WTC11 (cell line): ENCODE data around the gene RAPGEF1. TPM values are rescaled to one million over a fixed set of nuclear protein-coding genes. Genes with fewer than 3 reads are reported as not detected.

Source experiments
- ATAC-seq: fragments of 200-7000 bp; cut with Tn5 transposase; 2 replicates; pipeline ENCODE4 v1.10.0; 2021; ENCODE audit warnings: mild to moderate bottlenecking, moderate library complexity
- CTCF ChIA-PET: fragments of 300-600 bp; sonication (Branson Sonifier 250); formaldehyde crosslinking; loops from one replicate; lab custom pipeline; 2021; ENCODE audit warnings: antibody characterized with exemption; lab: Charles Lee
- POLR2A ChIA-PET: fragments of 350-600 bp; sonication (Branson Sonifier 250); formaldehyde crosslinking; loops from one replicate; lab custom pipeline; 2021; ENCODE audit warnings: antibody characterized with exemption; lab: Charles Lee
- DNase-seq: peaks from one replicate; pipeline ENCODE4 v3.0.0; 2021; ENCODE audit warnings: low spot score
- H3K27ac Mint-ChIP-seq: 2 replicates; pipeline ENCODE4 v1.8.0; 2021; ENCODE audit warnings: mixed read lengths
- H3K27me3 Mint-ChIP-seq: 2 replicates; pipeline ENCODE4 v1.8.0; 2021; ENCODE audit warnings: low read depth, mild to moderate bottlenecking, moderate library complexity, mixed read lengths
- H3K36me3 Mint-ChIP-seq: 2 replicates; pipeline ENCODE4 v1.8.0; 2021; ENCODE audit warnings: mixed read lengths
- H3K4me1 Mint-ChIP-seq: 2 replicates; pipeline ENCODE4 v1.8.0; 2022; ENCODE audit warnings: mixed read lengths
- H3K4me3 Mint-ChIP-seq: 2 replicates; pipeline ENCODE4 v1.8.0; 2021; ENCODE audit warnings: mild to moderate bottlenecking, moderate library complexity, mixed read lengths
- H3K9me3 Mint-ChIP-seq: 2 replicates; pipeline ENCODE4 v1.8.0; 2021; ENCODE audit warnings: mixed read lengths
- AR ChIP-seq: fragments of 250-450 bp; sonication (Bioruptor Pico); IDR thresholded peaks from 2 replicates; pipeline ENCODE4 v1.9.0; 2021; ENCODE audit warnings: mild to moderate bottlenecking
- ATF1 ChIP-seq: sonication (generic); formaldehyde crosslinking; IDR thresholded peaks from 2 replicates; pipeline ENCODE4 v1.8.1; 2023; ENCODE audit warnings: mild to moderate bottlenecking, moderate library complexity, missing genetic modification reagents
- CTCF ChIP-seq: fragments of 200-600 bp; IDR thresholded peaks from 2 replicates; pipeline ENCODE4 v1.8.0; 2022; ENCODE audit warnings: antibody characterized with exemption
- ELF4 ChIP-seq: sonication (generic); formaldehyde crosslinking; IDR thresholded peaks from 2 replicates; pipeline ENCODE4 v1.8.1; 2022; ENCODE audit warnings: low read depth, mild to moderate bottlenecking, moderate library complexity, missing genetic modification reagents
- ESRRA ChIP-seq: sonication (generic); formaldehyde crosslinking; IDR thresholded peaks from 2 replicates; pipeline ENCODE4 v1.8.1; 2022; ENCODE audit warnings: mild to moderate bottlenecking, missing genetic modification reagents, borderline replicate concordance
- FOXJ3 ChIP-seq: sonication (generic); formaldehyde crosslinking; IDR thresholded peaks from 2 replicates; pipeline ENCODE4 v1.9.0; 2021; ENCODE audit warnings: missing genetic modification reagents, mild to moderate bottlenecking, borderline replicate concordance
- GRHL2 ChIP-seq: fragments of 250-450 bp; sonication (Bioruptor Pico); IDR thresholded peaks from 2 replicates; pipeline ENCODE4 v1.8.0; 2022; ENCODE audit warnings: mild to moderate bottlenecking, moderate library complexity; ENCODE audit not compliant: insufficient replicate concordance, severe bottlenecking
- IRF2 ChIP-seq: sonication (generic); formaldehyde crosslinking; IDR thresholded peaks from 2 replicates; pipeline ENCODE4 v1.8.0; 2022; ENCODE audit warnings: low read depth, missing genetic modification reagents, borderline replicate concordance
- MXD4 ChIP-seq: fragments of 250-450 bp; sonication (Bioruptor Pico); IDR thresholded peaks from 2 replicates; pipeline ENCODE4 v1.8.0; 2021; ENCODE audit warnings: mild to moderate bottlenecking, moderate library complexity, borderline replicate concordance
- MYBL2 ChIP-seq: sonication (generic); formaldehyde crosslinking; IDR thresholded peaks from 2 replicates; pipeline ENCODE4 v1.8.1; 2023; ENCODE audit warnings: mild to moderate bottlenecking, moderate library complexity, missing genetic modification reagents
- NFE2L1 ChIP-seq: sonication (generic); formaldehyde crosslinking; IDR thresholded peaks from 2 replicates; pipeline ENCODE4 v1.8.1; 2023; ENCODE audit warnings: missing genetic modification reagents
- RELA ChIP-seq: sonication (generic); formaldehyde crosslinking; IDR thresholded peaks from 2 replicates; pipeline ENCODE4 v1.8.1; 2022; ENCODE audit warnings: missing genetic modification reagents, mild to moderate bottlenecking, borderline replicate concordance
- RORB ChIP-seq: fragments of 250-450 bp; sonication (Bioruptor Pico); IDR thresholded peaks from 2 replicates; pipeline ENCODE4 v1.9.0; 2021; ENCODE audit warnings: mild to moderate bottlenecking
- TP53 ChIP-seq: sonication (generic); formaldehyde crosslinking; IDR thresholded peaks from 2 replicates; pipeline ENCODE4 v1.8.1; 2023; ENCODE audit warnings: mild to moderate bottlenecking, missing genetic modification reagents
- ZBTB43 ChIP-seq: sonication (generic); formaldehyde crosslinking; IDR thresholded peaks from 2 replicates; pipeline ENCODE4 v1.8.1; 2023; ENCODE audit warnings: mild to moderate bottlenecking, missing genetic modification reagents
- ZNF219 ChIP-seq: sonication (generic); formaldehyde crosslinking; IDR thresholded peaks from 2 replicates; pipeline ENCODE4 v1.8.0; 2023; ENCODE audit warnings: missing genetic modification reagents, mild to moderate bottlenecking, borderline replicate concordance
- ZNF423 ChIP-seq: fragments of 250-450 bp; sonication (Bioruptor Pico); IDR thresholded peaks from 2 replicates; pipeline ENCODE4 v2.1.2; 2022; ENCODE audit warnings: mild to moderate bottlenecking, moderate library complexity
- ZNF532 ChIP-seq: fragments of 250-450 bp; sonication (Bioruptor Pico); IDR thresholded peaks from 2 replicates; pipeline ENCODE4 v1.9.0; 2021; ENCODE audit warnings: mild to moderate bottlenecking, borderline replicate concordance
- total RNA-seq: library from RNA; stranded (reverse); gene quantifications from 3 replicates; pipeline ENCODE4 v1.2.3, GENCODE V29; 2021
- TF ChIP-seq, protein P1 (sequence below): fragments of 250-450 bp; sonication (Bioruptor Pico); IDR thresholded peaks from 2 replicates; pipeline ENCODE4 v1.8.0; 2021; ENCODE audit warnings: mild to moderate bottlenecking
- TF ChIP-seq, protein P2 (sequence below): sonication (generic); formaldehyde crosslinking; IDR thresholded peaks from 2 replicates; pipeline ENCODE4 v1.8.1; 2022; ENCODE audit warnings: low read depth, mild to moderate bottlenecking, moderate library complexity, missing genetic modification reagents, borderline replicate concordance

RAPGEF1 gene
- total RNA-seq, 1 experiment from 2014 or later, result 66.2 TPM

- no peak for TF ChIP-seq CTCF
- TF ChIP-seq ZNF219, result no peak
- TF ChIP-seq ELF4 (CRISPR knock-in tag), result no peak
- TF ChIP-seq ZNF532 (CRISPR knock-in tag), result no peak
- TF ChIP-seq, protein P1, sequence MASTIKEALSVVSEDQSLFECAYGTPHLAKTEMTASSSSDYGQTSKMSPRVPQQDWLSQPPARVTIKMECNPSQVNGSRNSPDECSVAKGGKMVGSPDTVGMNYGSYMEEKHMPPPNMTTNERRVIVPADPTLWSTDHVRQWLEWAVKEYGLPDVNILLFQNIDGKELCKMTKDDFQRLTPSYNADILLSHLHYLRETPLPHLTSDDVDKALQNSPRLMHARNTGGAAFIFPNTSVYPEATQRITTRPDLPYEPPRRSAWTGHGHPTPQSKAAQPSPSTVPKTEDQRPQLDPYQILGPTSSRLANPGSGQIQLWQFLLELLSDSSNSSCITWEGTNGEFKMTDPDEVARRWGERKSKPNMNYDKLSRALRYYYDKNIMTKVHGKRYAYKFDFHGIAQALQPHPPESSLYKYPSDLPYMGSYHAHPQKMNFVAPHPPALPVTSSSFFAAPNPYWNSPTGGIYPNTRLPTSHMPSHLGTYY (CRISPR knock-in tag), result no peak
- TF ChIP-seq RELA (CRISPR knock-in tag), result no peak
- no peak for TF ChIP-seq ZBTB43 (CRISPR knock-in tag)
- TF ChIP-seq ZNF423 (CRISPR knock-in tag), result no peak
These were observed 31.5 kb downstream of the RAPGEF1 start (continued) for GRCh38 chr9:131708226-131709002.

DNA sequence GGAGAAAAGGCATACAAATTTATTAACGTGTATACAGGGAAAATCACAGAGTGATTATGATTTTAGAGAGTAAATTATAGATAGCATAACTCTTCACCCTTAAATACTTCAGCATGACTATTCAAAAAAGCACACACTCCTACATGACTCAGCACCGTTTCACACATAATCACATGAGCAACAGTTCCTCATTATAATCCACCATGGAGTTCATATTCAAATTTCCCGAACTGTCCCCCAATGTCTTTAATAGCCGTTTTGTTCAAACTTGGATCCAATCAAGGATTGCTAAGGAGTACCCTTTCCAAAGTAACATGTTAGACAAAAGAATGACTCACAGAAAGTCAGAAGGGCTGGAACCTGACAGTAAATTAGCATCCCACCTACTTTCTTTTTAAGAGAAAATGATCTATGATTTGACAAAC is 32.1 kb downstream of the RAPGEF1 start:
- no peaks in the 10 kb centered on the region for H3K9me3 Mint-ChIP-seq
- DNase-seq (no peak), ATAC-seq (no peak)
- H3K4me1 Mint-ChIP-seq, result peaks cover 75% of the 10 kb centered on the region
- POLR2A ChIA-PET, result no interaction called here
- peak overlapping the region; percentile 2; the same call in 1 of the 2 replicates for H3K27ac Mint-ChIP-seq
- H3K27me3 Mint-ChIP-seq, result no peaks in the 10 kb centered on the region
- H3K4me3 Mint-ChIP-seq, result no peak overlapping the region
- H3K36me3 Mint-ChIP-seq, result no peaks in the 10 kb centered on the region
- CTCF ChIA-PET, result interaction anchor here (1.0 kb wide), 1 partner anchor 116 kb away, joined by 3 read pairs; no protein-coding TSS in a partner anchor
- TF ChIP-seq IRF2 (no peak), MXD4 (CRISPR knock-in tag) (no peak), ATF1 (no peak), NFE2L1 (no peak)

DNA sequence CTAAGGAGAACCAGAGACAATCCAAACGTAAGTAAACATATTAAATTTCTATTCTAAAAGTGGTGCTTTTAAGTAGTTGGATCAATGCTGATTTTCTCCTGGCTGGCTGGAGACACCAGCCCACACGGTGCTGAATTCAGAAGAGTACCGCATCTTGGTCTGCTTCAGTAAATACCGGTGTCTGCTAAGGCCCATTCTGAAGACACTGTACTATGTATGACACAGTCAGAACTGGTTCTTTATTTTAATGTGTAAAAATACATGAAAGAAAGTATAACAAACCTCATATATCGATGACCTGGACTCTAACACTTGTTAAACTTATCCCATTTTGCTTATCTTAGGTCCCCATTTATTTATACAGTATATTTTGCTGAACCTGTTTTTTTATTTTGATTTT is 32.8 kb downstream of the RAPGEF1 start:
- TF ChIP-seq ESRRA (CRISPR knock-in tag) (no peak), TP53 (CRISPR knock-in tag) (no peak), RORB (no peak), AR (CRISPR knock-in tag) (no peak), GRHL2 (CRISPR knock-in tag) (no peak), ATF1 (no peak), MYBL2 (no peak), FOXJ3 (CRISPR knock-in tag) (no peak)
- TF ChIP-seq, protein P2, sequence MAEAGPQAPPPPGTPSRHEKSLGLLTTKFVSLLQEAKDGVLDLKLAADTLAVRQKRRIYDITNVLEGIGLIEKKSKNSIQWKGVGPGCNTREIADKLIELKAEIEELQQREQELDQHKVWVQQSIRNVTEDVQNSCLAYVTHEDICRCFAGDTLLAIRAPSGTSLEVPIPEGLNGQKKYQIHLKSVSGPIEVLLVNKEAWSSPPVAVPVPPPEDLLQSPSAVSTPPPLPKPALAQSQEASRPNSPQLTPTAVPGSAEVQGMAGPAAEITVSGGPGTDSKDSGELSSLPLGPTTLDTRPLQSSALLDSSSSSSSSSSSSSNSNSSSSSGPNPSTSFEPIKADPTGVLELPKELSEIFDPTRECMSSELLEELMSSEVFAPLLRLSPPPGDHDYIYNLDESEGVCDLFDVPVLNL, result no peak
- TF ChIP-seq, all 79 proteins: peak for 0
- ATAC-seq (no peak), DNase-seq (no peak)
- H3K27ac Mint-ChIP-seq, result peak overlapping the region; percentile 51; the same call in 1 of the 2 replicates
- no peak overlapping the region for H3K4me3 Mint-ChIP-seq
- H3K36me3 Mint-ChIP-seq, result no peaks in the 10 kb centered on the region
- peaks cover 75% of the 10 kb centered on the region for H3K4me1 Mint-ChIP-seq
- no peaks in the 10 kb centered on the region for H3K27me3 Mint-ChIP-seq
- ChIA-PET POLR2A (no interaction called here), CTCF (no interaction called here)
- H3K9me3 Mint-ChIP-seq, result no peaks in the 10 kb centered on the region
